Osteocyte (in vitro differentiated cells): ENCODE data around the gene AIF1L. TPM values are rescaled to one million over a fixed set of nuclear protein-coding genes. Genes with fewer than 3 reads are reported as not detected.

ENCODE experiments used
- DNase-seq: peaks from one replicate; pipeline ENCODE4 v3.0.0; 2021; ENCODE audit warnings: mixed read lengths; ENCODE audit not compliant: unreplicated experiment; ENCODE audit errors: extremely low spot score
- H3K27ac Mint-ChIP-seq: one replicate; pipeline ENCODE4 v1.8.0; 2021; ENCODE audit warnings: mild to moderate bottlenecking, mixed read lengths; ENCODE audit not compliant: unreplicated experiment
- H3K27me3 Mint-ChIP-seq: one replicate; pipeline ENCODE4 v1.8.0; 2021; ENCODE audit warnings: mixed read lengths; ENCODE audit not compliant: unreplicated experiment
- H3K36me3 Mint-ChIP-seq: one replicate; pipeline ENCODE4 v1.8.0; 2021; ENCODE audit warnings: mixed read lengths; ENCODE audit not compliant: unreplicated experiment
- H3K4me1 Mint-ChIP-seq: one replicate; pipeline ENCODE4 v1.8.0; 2021; ENCODE audit warnings: mixed read lengths; ENCODE audit not compliant: unreplicated experiment
- H3K4me3 Mint-ChIP-seq: one replicate; pipeline ENCODE4 v1.8.0; 2021; ENCODE audit warnings: mild to moderate bottlenecking, moderate library complexity, mixed read lengths; ENCODE audit not compliant: unreplicated experiment
- H3K9me3 Mint-ChIP-seq: one replicate; pipeline ENCODE4 v1.8.0; 2021; ENCODE audit warnings: mixed read lengths; ENCODE audit not compliant: unreplicated experiment
- total RNA-seq: library from RNA; stranded (reverse); gene quantifications from 2 replicates; pipeline ENCODE4 v1.2.1, GENCODE V29; 2021
- TF ChIP-seq, protein P1 (sequence below): fragments of 200-600 bp; sonication (generic); IDR thresholded peaks from 2 replicates; pipeline ENCODE4 v1.5.0; 2021; ENCODE audit warnings: antibody characterized with exemption, mild to moderate bottlenecking, moderate library complexity

Gene AIF1L
- total RNA-seq, 1 donor from 2014 or later: 26.3 TPM

DNA sequence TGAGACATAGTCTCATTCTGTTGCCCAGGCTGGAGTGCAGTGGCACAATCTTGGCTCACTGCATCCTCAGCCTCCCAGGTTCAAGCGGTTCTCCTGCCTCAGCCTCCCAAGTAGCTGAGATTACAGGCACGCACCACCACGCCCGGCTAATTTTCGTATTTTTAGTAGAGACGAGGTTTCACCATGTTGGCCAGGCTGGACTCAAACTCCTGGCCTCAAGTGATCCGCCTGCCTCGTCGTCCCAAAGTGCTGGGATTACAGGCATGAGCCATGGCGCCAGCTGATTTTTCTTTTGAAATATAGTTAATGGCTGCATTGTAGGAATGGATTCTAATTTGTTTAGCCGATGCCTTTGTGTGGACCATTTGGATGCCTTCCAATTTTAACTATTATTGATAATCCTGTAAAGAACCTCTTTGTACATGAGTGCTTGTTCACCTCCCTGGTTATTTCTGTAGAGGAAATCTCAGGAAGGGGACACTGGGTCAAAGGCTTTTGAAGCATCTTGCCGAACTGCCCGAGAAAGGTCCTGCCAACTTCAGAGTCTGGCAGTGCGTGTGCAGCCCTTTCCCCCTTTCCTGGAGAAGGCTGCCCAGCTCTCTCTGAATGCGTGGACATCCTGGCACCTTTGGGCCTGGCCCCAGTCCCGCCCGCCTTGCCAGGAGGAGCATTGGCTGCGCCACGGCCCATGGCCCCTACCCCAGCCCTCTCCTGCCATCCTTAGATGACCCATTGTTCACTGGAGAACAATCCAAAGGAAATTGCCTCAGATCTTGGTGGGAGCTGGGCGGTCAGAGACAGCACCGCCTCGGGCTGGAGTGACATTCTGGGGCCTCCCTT is 20.2 kb downstream of the AIF1L start:
- Mint-ChIP-seq H3K4me3 (no peak overlapping the region), H3K9me3 (no peaks in the 10 kb centered on the region), H3K27ac (no peak overlapping the region), H3K4me1 (peaks cover 27% of the 10 kb centered on the region), H3K27me3 (no peaks in the 10 kb centered on the region), H3K36me3 (peaks cover 6% of the 10 kb centered on the region)
- TF ChIP-seq, protein P1, sequence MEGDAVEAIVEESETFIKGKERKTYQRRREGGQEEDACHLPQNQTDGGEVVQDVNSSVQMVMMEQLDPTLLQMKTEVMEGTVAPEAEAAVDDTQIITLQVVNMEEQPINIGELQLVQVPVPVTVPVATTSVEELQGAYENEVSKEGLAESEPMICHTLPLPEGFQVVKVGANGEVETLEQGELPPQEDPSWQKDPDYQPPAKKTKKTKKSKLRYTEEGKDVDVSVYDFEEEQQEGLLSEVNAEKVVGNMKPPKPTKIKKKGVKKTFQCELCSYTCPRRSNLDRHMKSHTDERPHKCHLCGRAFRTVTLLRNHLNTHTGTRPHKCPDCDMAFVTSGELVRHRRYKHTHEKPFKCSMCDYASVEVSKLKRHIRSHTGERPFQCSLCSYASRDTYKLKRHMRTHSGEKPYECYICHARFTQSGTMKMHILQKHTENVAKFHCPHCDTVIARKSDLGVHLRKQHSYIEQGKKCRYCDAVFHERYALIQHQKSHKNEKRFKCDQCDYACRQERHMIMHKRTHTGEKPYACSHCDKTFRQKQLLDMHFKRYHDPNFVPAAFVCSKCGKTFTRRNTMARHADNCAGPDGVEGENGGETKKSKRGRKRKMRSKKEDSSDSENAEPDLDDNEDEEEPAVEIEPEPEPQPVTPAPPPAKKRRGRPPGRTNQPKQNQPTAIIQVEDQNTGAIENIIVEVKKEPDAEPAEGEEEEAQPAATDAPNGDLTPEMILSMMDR: no peak
- DNase-seq: no peak

DNA sequence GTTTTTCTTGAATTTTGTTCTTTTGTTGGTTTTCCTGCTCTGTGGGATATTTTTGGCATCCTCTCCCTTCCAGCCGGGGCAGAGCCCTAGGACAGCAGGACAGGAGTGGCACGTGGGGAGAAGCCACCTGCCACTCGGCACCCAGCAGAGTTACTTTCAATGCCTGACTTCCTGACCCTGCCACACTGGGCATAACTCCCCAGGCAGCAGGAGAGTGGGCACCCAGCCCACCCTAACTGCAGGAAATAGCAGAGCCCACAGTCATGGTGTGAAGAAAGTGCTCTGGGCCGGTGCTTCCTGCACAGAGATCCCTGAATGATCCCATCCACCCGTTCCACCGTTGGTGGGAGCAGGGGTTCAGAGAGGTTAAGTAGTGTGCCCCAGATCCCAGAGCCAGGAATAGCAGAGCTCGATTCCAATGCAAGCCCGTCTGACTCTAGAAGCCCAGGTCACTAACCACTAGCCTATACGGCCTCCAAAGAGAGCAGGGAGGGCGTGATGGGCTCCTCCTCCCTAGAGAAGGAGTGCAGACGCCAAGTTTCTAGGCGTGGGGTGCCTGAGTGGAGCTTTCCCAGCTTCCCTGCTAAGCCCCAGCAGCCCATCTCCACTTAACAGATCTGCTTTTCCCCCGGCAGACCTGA is 20.9 kb downstream of the AIF1L start:
- Mint-ChIP-seq H3K4me1 (peaks cover 27% of the 10 kb centered on the region), H3K27ac (no peak overlapping the region), H3K4me3 (no peak overlapping the region), H3K36me3 (peaks cover 6% of the 10 kb centered on the region), H3K9me3 (no peaks in the 10 kb centered on the region), H3K27me3 (no peaks in the 10 kb centered on the region)
- TF ChIP-seq, protein P1: no peak
- DNase-seq: no peak

DNA sequence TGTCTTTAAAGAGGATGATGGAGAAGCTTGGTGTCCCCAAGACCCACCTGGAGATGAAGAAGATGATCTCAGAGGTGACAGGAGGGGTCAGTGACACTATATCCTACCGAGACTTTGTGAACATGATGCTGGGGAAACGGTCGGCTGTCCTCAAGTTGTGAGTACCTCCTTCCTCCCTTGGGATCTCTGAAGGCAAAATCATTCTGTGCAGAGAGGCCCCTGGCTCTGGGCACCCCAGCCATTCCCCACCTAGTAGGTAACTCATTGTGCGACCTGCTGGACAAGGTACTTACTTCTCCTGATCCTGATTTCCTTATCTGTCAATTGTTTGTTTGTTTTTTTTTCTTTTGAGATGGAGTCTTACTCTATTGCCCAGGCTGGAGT is 21.4 kb downstream of the AIF1L start:
- Mint-ChIP-seq H3K4me1 (peaks cover 23% of the 10 kb centered on the region), H3K36me3 (peaks cover 6% of the 10 kb centered on the region), H3K4me3 (no peak overlapping the region), H3K27ac (no peak overlapping the region), H3K9me3 (no peaks in the 10 kb centered on the region), H3K27me3 (no peaks in the 10 kb centered on the region)
- DNase-seq: no peak
- TF ChIP-seq, protein P1: no peak

DNA sequence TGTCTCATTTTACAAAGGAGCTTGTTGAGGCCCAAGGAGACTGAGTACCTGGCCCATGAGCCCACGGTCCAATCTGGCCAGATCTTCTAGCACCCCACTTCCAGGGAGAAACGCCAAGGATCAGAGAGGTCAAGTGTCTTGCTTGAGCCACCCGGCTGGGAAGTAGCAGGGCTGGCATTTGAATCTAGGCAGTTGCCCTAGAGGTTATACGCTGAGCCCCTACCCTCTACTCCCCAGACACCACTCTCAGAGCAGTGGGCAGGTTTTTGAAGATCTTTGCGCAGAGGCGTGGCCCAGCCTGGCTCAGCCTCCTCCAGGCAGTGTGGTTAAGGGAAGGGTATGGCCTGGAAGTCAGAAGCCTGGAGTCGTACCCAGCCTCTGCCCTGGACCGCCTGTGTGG is 23.3 kb downstream of the AIF1L start:
- H3K9me3 Mint-ChIP-seq: no peaks in the 10 kb centered on the region
- DNase-seq: no peak
- peaks cover 12% of the 10 kb centered on the region for H3K4me1 Mint-ChIP-seq
- no peak overlapping the region for H3K27ac Mint-ChIP-seq
- H3K36me3 Mint-ChIP-seq: peaks cover 4% of the 10 kb centered on the region
- no peak overlapping the region for H3K4me3 Mint-ChIP-seq
- H3K27me3 Mint-ChIP-seq: no peaks in the 10 kb centered on the region
- TF ChIP-seq, protein P1: no peak

DNA sequence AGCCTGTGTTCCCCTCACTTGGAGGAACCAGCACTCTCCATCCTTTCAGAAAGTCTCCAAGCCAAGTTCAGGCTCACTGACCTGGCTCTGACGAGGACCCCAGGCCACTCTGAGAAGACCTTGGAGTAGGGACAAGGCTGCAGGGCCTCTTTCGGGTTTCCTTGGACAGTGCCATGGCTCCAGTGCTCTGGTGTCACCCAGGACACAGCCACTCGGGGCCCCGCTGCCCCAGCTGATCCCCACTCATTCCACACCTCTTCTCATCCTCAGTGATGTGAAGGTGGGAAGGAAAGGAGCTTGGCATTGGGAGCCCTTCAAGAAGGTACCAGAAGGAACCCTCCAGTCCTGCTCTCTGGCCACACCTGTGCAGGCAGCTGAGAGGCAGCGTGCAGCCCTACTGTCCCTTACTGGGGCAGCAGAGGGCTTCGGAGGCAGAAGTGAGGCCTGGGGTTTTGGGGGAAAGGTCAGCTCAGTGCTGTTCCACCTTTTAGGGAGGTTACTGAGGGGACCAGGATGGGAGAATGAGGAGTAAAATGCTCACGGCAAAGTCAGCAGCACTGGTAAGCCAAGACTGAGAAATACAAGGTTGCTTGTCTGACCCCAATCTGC is 24.4 kb downstream of the AIF1L start:
- Mint-ChIP-seq H3K36me3 (peaks cover 4% of the 10 kb centered on the region), H3K27me3 (no peaks in the 10 kb centered on the region), H3K27ac (no peak overlapping the region), H3K4me3 (no peak overlapping the region), H3K4me1 (peaks cover 18% of the 10 kb centered on the region), H3K9me3 (no peaks in the 10 kb centered on the region)
- DNase-seq: no peak
- TF ChIP-seq, protein P1: no peak
